ENCODE data around the gene SPSB4.

GRCh38 chr3:141076036-141076773 is 25.1 kb downstream of the SPSB4 start:
- TF ChIP-seq, protein P1, sequence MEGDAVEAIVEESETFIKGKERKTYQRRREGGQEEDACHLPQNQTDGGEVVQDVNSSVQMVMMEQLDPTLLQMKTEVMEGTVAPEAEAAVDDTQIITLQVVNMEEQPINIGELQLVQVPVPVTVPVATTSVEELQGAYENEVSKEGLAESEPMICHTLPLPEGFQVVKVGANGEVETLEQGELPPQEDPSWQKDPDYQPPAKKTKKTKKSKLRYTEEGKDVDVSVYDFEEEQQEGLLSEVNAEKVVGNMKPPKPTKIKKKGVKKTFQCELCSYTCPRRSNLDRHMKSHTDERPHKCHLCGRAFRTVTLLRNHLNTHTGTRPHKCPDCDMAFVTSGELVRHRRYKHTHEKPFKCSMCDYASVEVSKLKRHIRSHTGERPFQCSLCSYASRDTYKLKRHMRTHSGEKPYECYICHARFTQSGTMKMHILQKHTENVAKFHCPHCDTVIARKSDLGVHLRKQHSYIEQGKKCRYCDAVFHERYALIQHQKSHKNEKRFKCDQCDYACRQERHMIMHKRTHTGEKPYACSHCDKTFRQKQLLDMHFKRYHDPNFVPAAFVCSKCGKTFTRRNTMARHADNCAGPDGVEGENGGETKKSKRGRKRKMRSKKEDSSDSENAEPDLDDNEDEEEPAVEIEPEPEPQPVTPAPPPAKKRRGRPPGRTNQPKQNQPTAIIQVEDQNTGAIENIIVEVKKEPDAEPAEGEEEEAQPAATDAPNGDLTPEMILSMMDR (IDR thresholded peaks at IDR 0.05; ENCODE audit: insufficient read depth, low read depth, low read length), result no peak
- TF ChIP-seq EZH2 (IDR thresholded peaks at IDR 0.05; ENCODE audit: insufficient read depth, low read length), result no peak
